Endothelial cell of umbilical vein (primary cell): ENCODE measurements around the gene MCRIP1.

Source experiments
- EZH2 ChIP-seq: IDR thresholded peaks from 2 replicates; pipeline ENCODE4 v1.6.1; 2012; ENCODE audit warnings: borderline replicate concordance, low read depth, mild to moderate bottlenecking, moderate library complexity, low read length, inconsistent platforms; ENCODE audit not compliant: severe bottlenecking
- MYC ChIP-seq: IDR thresholded peaks from one replicate; pipeline ENCODE4 v1.6.1; 2011; ENCODE audit warnings: mild to moderate bottlenecking, low read depth, low read length
- POLR2A ChIP-seq: IDR thresholded peaks from 2 replicates; pipeline ENCODE4 v1.6.1; 2012; ENCODE audit warnings: low read depth, mild to moderate bottlenecking, control low read depth, low read length
- POLR2AphosphoS5 ChIP-seq: IDR thresholded peaks from 2 replicates; pipeline ENCODE4 v1.6.1; 2012; ENCODE audit warnings: low read depth, mild to moderate bottlenecking, control low read depth, low read length, moderate library complexity; ENCODE audit not compliant: insufficient read depth
- TF ChIP-seq, protein P1 (sequence below), 2 donors: IDR thresholded peaks; 1 replicate in 1 of 2; 2 replicates in 1 of 2; pipeline ENCODE4 v1.5.1; 2011; ENCODE audit warnings: low read length in 2 of 2, mild to moderate bottlenecking in 2 of 2, moderate library complexity in 2 of 2, control low read depth in 1 of 2, inconsistent platforms in 1 of 2, low read depth in 1 of 2; ENCODE audit not compliant: insufficient read depth in 1 of 2; ENCODE audit errors: extremely low read depth in 1 of 2

DNA sequence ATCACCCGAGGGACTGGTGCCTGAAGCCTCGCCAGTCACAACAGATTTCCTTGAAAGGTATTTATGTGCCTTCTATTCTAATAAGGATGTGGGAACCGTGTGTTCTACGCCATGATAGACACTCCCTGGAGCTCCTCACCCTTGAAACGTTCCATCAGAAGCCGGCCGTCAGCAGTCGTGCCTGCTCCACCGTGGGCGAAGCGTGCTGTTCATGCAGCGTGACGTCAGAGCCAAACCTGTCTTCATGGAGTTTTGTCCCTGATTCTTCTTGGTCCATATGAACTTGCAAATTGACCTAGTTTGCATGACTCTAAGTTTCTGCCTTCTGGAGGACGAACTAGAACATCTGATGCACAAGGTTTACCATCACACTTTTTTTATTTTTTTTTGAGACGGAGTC lies 6.2 kb upstream of the MCRIP1 start:
- TF ChIP-seq POLR2A = no peak
- TF ChIP-seq, protein P1, sequence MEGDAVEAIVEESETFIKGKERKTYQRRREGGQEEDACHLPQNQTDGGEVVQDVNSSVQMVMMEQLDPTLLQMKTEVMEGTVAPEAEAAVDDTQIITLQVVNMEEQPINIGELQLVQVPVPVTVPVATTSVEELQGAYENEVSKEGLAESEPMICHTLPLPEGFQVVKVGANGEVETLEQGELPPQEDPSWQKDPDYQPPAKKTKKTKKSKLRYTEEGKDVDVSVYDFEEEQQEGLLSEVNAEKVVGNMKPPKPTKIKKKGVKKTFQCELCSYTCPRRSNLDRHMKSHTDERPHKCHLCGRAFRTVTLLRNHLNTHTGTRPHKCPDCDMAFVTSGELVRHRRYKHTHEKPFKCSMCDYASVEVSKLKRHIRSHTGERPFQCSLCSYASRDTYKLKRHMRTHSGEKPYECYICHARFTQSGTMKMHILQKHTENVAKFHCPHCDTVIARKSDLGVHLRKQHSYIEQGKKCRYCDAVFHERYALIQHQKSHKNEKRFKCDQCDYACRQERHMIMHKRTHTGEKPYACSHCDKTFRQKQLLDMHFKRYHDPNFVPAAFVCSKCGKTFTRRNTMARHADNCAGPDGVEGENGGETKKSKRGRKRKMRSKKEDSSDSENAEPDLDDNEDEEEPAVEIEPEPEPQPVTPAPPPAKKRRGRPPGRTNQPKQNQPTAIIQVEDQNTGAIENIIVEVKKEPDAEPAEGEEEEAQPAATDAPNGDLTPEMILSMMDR (IDR thresholded peaks at IDR 0.05; ENCODE audit: extremely low read depth in 1 of 2, insufficient read depth in 1 of 2, low read depth in 1 of 2, low read length in 2 of 2) = no peak
- no peak for TF ChIP-seq POLR2AphosphoS5
- no peak for TF ChIP-seq MYC
- no peak for TF ChIP-seq EZH2
